NCI-H1694 treated with DMSO at 0.1 percent for 48 hours (cell line): ENCODE measurements around the gene VTI1A.

Source experiments
- DNase-seq: peaks from one replicate; lab custom pipeline; 2025; lab: John Stamatoyannopoulos, UW

VTI1A gene

GRCh38 chr10:112811741-112812551, 364.9 kb downstream of the VTI1A start:
- DNase-seq, result no peak

- DNase-seq, result no peak
Measured at GRCh38 chr10:112812586-112812985, 365.6 kb downstream of the VTI1A start.

- no peak for DNase-seq
Measured at GRCh38 chr10:112813866-112814591, 367.0 kb downstream of the VTI1A start.

GRCh38 chr10:112815269-112816032, 368.4 kb downstream of the VTI1A start:
- no peak for DNase-seq

- DNase-seq, result no peak
Measured at GRCh38 chr10:112816033-112816430, 369.0 kb downstream of the VTI1A start.

GRCh38 chr10:112816891-112817290, 369.9 kb downstream of the VTI1A start:
- no peak for DNase-seq

GRCh38 chr10:112817981-112818777, 371.2 kb downstream of the VTI1A start:
- no peak for DNase-seq

- DNase-seq, result no peak
Measured at GRCh38 chr10:112819231-112819630, 372.2 kb downstream of the VTI1A start.

- DNase-seq, result no peak
Measured at GRCh38 chr10:112820320-112820719, 373.3 kb downstream of the VTI1A start.

GRCh38 chr10:112821038-112821437, 374.0 kb downstream of the VTI1A start:
- no peak for DNase-seq

GRCh38 chr10:112821663-112822062, 374.6 kb downstream of the VTI1A start:
- no peak for DNase-seq

GRCh38 chr10:112823007-112823406, 376.0 kb downstream of the VTI1A start:
- DNase-seq, result no peak

- no peak for DNase-seq
Measured at GRCh38 chr10:112823604-112824003, 376.6 kb downstream of the VTI1A start.

GRCh38 chr10:112826018-112826697, 379.1 kb downstream of the VTI1A start:
- DNase-seq, result no peak

GRCh38 chr10:112827086-112827485, 380.1 kb downstream of the VTI1A start:
- no peak for DNase-seq

- no peak for DNase-seq
Measured at GRCh38 chr10:112827951-112828350, 380.9 kb downstream of the VTI1A start.

GRCh38 chr10:112831859-112832258, 384.8 kb downstream of the VTI1A start:
- DNase-seq, result no peak

GRCh38 chr10:112832361-112832878, 385.4 kb downstream of the VTI1A start:
- DNase-seq, result no peak

- no peak for DNase-seq
Measured at GRCh38 chr10:112832959-112833358, 385.9 kb downstream of the VTI1A start.

- no peak for DNase-seq
Measured at GRCh38 chr10:112834751-112835181, 387.8 kb downstream of the VTI1A start.

GRCh38 chr10:112835217-112835715, 388.3 kb downstream of the VTI1A start:
- DNase-seq, result no peak
